Kidney epithelial cell (primary cell): ENCODE results near the gene NMRAL1. TPM values are rescaled to one million over a fixed set of nuclear protein-coding genes. Genes with fewer than 3 reads are reported as not detected.

Experiments
- DNase-seq: peaks from one replicate; pipeline ENCODE4 v3.0.0-alpha.2; 2010; ENCODE audit warnings: low read depth
- H3K27me3 ChIP-seq: 2 replicates; pipeline ENCODE4 v1.6.0; 2011; ENCODE audit warnings: low read length; ENCODE audit not compliant: control insufficient read depth, insufficient read depth
- H3K36me3 ChIP-seq: 2 replicates; pipeline ENCODE4 v1.5.1; 2011; ENCODE audit warnings: low read length; ENCODE audit not compliant: control insufficient read depth, insufficient read depth
- H3K4me3 ChIP-seq: 2 replicates; pipeline ENCODE4 v1.5.1; 2011; ENCODE audit warnings: low read depth, mild to moderate bottlenecking, control low read depth, low read length
- CTCF ChIP-seq: IDR thresholded peaks from 2 replicates; pipeline ENCODE4 v1.5.1; 2011; ENCODE audit warnings: mild to moderate bottlenecking, moderate library complexity, low read length, control low read depth, inconsistent platforms; ENCODE audit not compliant: insufficient read depth, poor library complexity, severe bottlenecking
- total RNA-seq: library from RNA; depleted of rRNA; stranded (reverse); fragments of >200 nt; gene quantifications from 2 replicates; pipeline ENCODE4 v1.2.3, GENCODE V29; 2015

The NMRAL1 gene
- total RNA-seq, 1 donor from 2014 or later: 59.5 TPM

GRCh38 chr16:4450931-4451519 lies 23.4 kb downstream of the NMRAL1 start:
- H3K4me3 ChIP-seq: no peak overlapping the region
- peaks cover 2% of the 10 kb centered on the region for H3K36me3 ChIP-seq
- DNase-seq: no peak
- no peaks in the 10 kb centered on the region for H3K27me3 ChIP-seq
- TF ChIP-seq CTCF: no peak

GRCh38 chr16:4450430-4450829 lies 24.0 kb downstream of the NMRAL1 start:
- Histone ChIP-seq H3K36me3 (peaks cover 2% of the 10 kb centered on the region), H3K4me3 (no peak overlapping the region), H3K27me3 (no peaks in the 10 kb centered on the region)
- no peak for TF ChIP-seq CTCF
- DNase-seq: no peak

- TF ChIP-seq CTCF: no peak
- Histone ChIP-seq H3K36me3 (peaks cover 2% of the 10 kb centered on the region), H3K4me3 (no peak overlapping the region), H3K27me3 (no peaks in the 10 kb centered on the region)
- no peak for DNase-seq
These were observed 30.4 kb downstream of the NMRAL1 start for GRCh38 chr16:4443986-4444385.

- Histone ChIP-seq H3K4me3 (no peak overlapping the region), H3K36me3 (peaks cover 2% of the 10 kb centered on the region), H3K27me3 (no peaks in the 10 kb centered on the region)
- no peak for DNase-seq
- TF ChIP-seq CTCF: no peak
These were observed 31.2 kb downstream of the NMRAL1 start for GRCh38 chr16:4443271-4443670.

GRCh38 chr16:4442371-4442770 lies 32.1 kb downstream of the NMRAL1 start:
- no peak for TF ChIP-seq CTCF
- DNase-seq: no peak
- H3K4me3 ChIP-seq: no peak overlapping the region
- H3K27me3 ChIP-seq: no peaks in the 10 kb centered on the region
- peaks cover 2% of the 10 kb centered on the region for H3K36me3 ChIP-seq

- no peak overlapping the region for H3K4me3 ChIP-seq
- peaks cover 4% of the 10 kb centered on the region for H3K36me3 ChIP-seq
- H3K27me3 ChIP-seq: no peaks in the 10 kb centered on the region
- DNase-seq: no peak
- TF ChIP-seq CTCF: no peak
These were observed 37.1 kb downstream of the NMRAL1 start for GRCh38 chr16:4437366-4437765.
